NCI-H446 treated with DMSO at 0.1 percent for 48 hours (cell line): Measurements from ENCODE around the gene CACNA1D.

Source experiments
- DNase-seq: peaks from one replicate; lab custom pipeline; 2025; lab: John Stamatoyannopoulos, UW

The CACNA1D gene

DNA sequence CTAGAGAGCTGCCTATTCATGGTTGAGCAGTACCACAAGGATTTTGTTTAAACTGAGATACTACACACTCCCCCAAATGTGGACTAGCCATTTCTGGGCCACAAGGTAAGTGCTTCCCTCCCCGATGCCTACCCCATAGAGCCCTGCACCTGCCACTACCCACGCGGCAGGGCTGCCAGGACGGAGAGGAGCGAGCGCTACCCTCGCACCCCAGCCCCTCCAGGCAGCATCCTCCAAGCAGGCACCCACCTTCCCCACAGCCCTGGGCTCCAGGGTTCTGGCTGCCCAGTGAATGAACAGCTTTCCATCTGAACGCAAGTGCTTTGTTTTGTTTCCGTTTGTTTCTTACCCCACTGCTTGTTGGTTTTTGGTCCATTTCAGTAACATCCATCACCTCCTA is 292.6 kb downstream of the CACNA1D start:
- no peak for DNase-seq

- DNase-seq: no peak
Measured at GRCh38 chr3:53788038-53788437, 293.6 kb downstream of the CACNA1D start.

- DNase-seq: no peak
Measured at GRCh38 chr3:53789459-53789858, 295.0 kb downstream of the CACNA1D start.

DNA sequence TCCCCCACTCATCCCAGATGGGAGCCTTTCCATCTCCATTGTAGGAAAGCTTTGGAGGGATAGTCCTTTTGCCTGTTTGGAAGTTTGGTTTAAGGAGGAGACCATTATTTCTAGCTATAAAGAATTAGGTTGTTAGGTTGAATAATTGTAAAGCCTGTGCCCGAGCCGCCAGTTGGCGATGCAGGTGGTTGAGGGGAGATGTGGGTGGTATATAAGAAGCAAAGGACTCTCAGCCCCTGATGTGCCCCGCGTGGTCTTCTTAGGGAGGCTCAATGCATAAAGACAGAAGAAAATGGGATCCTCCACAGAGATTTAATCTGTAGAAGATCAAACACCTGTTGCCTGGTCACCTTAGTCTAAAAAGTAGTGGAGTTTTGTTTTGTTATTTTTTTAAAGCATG is 296.1 kb downstream of the CACNA1D start:
- DNase-seq: no peak

- no peak for DNase-seq
Measured at GRCh38 chr3:53791317-53791716, 296.9 kb downstream of the CACNA1D start.

DNA sequence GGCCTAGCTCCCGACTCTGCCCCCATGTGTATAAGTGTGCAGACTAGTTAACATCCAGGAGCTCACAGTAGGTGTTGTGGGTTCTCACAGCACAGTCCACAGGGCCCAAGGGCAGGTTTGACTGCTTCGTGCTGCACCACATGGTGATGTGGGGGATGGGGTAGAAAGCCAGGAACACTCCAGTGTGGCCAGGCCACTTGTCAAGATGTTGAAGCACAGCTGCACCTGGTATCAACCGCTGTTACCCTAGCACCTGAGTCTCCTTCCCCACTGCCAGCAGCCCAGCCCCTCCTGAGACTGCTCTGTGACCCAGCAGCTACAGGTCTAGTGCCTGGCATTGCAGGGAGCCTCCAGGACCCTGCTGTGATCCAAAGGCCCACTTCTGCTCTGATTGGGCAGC is 298.5 kb downstream of the CACNA1D start:
- DNase-seq: no peak

GRCh38 chr3:53794597-53794996 is 300.2 kb downstream of the CACNA1D start:
- no peak for DNase-seq

GRCh38 chr3:53795176-53795575 is 300.8 kb downstream of the CACNA1D start:
- no peak for DNase-seq

DNA sequence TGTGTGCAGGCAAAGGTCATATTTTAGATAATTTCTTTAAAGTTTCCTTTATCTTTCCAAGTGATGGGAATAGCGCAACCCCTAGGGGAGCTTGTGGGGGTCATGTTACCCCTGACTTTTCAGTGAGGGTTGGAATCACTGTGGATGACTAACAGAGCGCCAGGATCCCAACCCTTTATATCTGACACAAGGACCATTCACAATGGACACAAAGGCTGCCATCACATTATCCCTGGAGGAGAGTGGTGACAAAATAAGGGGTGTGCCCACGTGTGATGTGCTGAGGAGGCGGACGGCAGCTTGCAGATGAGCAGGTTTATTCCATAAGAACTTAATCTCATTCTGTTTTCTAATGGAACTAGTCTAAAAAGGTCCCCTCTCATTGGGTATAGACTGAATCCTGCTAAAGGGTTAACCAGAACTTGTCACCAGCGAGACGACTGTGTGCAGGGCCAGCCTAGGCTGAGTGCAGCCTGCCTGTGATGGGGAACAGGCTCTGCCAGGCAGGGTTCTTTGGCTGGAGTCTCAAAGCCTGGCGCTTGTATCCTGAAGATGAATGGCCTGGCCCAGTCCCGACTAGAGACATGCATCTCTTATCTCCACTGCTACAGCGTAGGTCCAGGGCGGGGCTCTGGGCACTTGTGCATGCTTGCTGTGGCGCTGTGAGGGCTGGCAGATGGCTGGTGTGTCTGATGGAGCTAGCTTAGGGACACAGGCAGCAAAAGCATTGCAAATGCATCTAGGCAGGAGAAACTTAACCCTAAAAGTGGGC is 301.6 kb downstream of the CACNA1D start:
- no peak for DNase-seq

- DNase-seq: no peak
Measured at GRCh38 chr3:53798144-53798543, 303.7 kb downstream of the CACNA1D start.

DNA sequence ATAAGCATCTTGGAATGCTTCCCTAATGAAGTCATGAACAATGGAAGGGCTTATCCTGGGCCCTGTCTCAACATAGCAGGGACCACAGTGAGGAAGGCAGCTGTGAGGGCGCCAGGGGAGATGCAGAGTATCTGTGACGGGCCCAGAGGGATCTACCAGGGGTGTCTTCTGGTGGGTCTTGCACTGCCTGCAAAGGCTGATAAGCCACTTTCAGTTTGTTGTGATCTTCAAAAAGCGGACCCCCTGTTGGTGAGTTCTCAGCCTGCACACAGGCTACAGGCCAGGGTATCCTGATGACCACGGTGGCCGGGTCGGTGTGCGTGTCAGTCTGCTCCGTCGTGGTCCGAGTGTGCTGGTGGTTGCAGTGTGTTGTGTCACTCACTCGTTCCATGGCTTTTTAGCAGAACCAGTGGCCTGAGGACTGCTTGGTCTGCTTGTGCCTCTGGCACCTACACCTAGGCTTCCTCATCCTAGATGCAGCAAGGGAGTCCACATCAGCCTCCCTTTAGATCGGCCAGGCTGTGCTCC is 305.0 kb downstream of the CACNA1D start:
- DNase-seq: no peak

- no peak for DNase-seq
Measured at GRCh38 chr3:53800041-53800906, 305.9 kb downstream of the CACNA1D start.

GRCh38 chr3:53801319-53801718 is 306.9 kb downstream of the CACNA1D start:
- no peak for DNase-seq

- no peak for DNase-seq
Measured at GRCh38 chr3:53802256-53802880, 308.0 kb downstream of the CACNA1D start.

GRCh38 chr3:53803124-53803815 is 308.9 kb downstream of the CACNA1D start:
- DNase-seq: no peak

DNA sequence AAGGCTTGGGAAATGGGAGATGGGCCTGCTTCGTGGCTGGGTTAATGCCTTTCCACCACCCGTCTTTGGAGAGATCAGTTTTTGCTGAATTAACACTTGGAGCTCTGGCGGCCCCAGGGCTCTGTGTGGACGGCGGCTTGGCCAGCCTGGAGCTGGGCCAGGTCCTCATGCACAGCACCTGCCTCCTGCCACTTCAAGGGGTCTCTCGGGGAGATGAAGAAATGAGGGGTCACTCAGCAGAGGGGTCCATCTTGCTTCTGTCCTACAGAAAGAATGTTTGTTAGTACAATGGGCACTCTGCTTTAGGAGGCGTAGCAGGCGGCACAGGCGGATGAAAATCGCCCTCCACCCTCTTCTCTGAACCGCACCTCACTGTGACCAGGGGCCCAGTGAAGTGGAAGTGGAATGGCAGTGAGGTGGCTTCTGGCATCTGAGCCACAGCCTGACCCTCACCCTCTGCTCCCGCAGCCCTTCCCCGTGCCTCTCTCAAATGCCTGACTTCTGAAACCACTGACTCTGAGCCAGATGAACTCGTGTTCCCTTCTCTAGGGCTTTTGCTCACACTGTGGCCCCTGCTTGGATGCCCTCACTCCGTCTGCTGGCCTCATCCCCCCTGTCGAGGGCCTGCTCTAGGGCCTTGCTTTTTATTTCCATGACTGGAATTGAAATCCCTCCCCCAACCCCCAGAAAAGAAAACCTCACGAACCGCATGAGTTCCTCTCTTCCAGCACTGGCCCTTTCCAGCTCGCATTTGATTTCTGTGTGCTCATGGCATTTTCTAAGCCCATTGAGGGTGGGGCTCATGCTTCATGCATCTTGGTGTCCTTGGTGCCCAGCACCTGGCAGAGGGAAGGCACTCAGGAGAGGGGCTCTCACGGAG is 309.6 kb downstream of the CACNA1D start:
- DNase-seq: no peak

- no peak for DNase-seq
Measured at GRCh38 chr3:53804697-53805462, 310.5 kb downstream of the CACNA1D start.

DNA sequence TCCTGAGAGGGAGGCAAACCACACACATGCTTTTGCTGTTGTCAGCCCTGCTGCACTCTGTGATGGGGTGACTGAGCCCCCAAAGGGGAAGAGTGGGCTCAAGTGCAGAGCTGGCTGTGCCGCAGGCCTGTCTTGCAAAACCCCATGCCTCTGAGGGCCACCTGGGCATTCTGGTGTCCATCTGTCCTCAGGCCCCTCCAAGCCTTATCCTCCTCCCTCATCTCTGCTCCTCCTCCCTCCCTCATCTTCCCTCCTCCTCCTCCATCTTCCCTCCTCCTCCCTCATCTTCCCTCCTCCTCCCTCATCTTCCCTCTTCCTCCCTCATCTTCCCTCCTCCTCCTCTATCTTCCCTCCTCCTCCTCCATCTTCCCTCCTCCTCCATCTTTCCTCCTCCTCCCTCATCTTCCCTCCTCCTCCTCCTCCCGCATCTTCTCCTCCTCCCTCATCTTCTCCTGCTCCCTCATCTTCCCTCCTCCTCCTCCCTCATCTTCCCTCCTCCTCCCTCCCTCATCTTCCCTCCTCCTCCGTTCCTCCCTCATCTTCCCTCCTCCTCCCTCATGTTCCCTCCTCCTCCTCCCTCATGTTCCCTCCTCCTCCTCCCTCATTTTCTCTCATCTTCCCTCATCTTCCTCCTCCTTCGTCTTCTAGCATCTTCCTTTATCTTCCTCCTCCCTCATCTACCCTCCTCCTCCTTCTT is 311.2 kb downstream of the CACNA1D start:
- no peak for DNase-seq
